NCI-H69 (cell line): Measurements from ENCODE around the gene ZNF385C.

Source experiments
- DNase-seq: peaks from one replicate; lab custom pipeline; 2025; lab: John Stamatoyannopoulos, UW

Gene ZNF385C

DNA sequence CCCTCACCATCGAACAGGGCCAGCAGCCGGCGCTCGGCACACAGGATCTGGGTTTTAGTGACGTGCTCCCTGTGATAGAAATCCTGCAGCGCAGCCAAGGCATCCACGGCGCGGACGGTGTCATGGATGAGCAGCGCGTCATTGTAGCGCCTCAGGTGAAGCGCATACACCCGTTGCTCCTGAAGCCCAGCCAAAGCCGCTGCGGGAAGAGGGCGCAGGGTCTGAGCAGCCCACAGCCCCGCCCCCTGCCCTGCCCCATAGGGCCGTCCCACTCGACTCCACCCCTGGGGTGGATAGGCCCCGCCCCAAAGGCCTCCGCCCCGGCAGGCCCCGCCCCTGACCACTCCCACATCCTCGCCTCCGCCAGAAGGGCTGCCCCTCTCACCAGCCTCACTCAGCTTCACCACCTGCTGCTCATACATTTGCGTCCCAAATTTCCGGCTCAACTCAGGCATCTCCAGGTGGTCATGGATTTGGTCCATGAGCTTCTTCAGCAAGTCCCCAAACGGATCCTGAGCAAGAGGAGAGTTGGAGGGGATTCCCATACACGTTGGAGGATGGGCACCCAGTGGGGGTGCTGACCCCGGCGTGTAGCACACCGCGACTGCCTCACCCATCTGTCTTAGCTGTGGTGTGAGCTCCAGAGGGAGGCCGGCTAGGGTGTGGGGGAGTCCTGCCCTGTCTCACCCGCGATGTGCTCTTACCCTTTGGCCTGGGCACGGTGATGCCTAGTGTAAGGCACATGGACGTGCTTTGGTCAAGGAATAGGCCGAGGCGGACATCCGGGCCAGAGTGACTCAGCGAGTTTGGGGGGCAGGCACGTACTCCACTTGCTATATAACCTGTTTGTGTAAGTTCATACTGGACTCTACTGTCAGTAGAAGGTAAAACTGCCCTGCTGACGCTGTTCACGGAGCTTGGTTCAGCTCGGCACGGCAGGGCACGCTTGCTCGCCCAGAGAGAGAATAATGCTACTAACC, 9.6 kb upstream of the ZNF385C start:
- peak; percentile 99 for DNase-seq

DNA sequence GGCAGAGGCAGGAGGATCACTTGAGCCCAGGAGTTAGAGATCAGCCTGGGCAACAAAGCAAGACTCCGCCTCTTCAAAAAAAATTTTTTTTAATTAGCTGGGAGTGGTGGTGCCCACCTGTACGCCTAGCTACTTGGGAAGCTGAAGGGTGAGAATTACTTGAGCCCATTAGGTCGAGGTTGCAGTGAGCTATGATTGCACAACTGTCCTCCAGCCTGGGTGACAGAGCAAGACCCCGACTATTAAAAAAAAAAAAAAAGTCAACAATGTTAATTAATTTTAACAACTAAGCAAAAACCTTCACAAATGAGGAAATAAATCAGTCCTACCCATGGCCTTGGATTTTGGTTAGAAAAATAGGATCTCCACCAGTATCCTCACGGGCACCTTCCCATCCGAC, 8.9 kb upstream of the ZNF385C start:
- DNase-seq = no peak

DNA sequence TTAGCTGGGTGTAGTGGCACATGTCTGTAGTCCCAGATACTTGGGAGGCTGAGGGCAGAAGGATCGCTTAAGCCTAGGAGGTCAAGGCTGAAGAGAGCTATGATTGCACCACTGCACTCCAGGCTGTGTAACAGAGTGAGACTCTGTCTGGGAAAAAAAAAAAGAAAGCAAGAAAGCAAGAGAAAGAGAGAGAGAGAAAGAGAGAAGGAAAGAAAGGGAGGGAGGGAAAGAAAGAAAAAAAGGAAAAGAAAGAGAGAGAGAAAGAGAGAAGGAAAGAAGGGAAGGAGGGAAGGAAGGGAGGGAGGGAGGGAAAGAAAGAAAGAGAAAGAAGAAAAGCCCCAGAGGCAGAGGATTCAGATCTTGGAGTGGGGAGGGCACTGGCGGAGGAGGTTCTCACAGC, 7.7 kb upstream of the ZNF385C start:
- no peak for DNase-seq

DNA sequence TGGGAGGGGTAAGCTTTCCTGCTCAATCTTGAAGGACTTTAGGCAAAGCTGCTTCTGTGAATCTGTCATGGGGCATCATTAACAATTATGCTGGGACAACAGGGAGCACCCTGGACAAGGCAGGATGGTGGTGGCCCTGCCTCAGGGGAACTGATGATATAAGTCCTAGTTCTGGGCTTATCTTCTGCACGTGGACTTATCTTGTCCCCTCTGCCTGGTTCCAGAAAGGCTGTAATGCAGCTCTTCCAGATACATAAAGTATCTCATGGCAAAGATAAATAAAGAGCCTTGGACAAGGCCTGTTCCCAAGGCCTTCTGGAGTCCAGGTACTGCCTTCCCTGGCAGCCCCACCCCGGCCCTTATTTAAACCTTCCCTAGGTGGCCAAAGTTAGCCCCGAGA, 6.0 kb upstream of the ZNF385C start:
- no peak for DNase-seq

DNA sequence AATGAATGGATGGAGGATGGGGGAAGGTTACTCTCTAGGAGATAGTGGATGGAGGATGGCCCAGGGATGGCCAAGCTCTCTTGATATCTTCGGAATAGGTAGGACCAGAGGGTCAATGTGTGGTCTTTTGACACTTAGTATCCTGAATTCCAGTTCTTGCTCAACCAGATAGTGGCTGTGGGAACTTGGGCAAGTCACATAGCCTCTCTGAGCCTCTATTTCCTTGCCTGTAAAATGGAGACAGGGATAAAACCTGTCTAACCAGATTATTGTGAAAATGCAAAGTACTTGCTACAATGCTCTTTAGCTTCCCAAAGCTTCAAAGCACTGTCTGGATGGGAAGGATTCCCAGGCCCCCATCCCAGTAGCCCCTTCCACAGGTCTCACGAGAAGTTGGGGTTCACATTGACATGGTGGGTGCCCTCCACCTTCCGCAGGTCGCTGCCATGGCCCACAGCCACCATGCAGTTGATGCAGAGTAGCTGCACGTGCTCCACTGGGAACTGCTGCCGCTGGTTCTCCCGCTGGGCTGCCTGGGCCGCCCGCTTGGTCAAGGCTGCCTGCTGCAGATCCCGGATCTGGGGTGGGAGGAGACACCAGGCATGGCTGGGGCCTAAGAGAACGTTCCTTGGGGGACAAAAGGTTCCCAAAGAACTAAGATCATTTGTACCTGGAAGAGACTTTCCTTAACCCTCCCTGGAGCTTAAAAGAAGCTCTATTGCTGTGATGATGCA, 5.1 kb upstream of the ZNF385C start:
- DNase-seq = no peak

DNA sequence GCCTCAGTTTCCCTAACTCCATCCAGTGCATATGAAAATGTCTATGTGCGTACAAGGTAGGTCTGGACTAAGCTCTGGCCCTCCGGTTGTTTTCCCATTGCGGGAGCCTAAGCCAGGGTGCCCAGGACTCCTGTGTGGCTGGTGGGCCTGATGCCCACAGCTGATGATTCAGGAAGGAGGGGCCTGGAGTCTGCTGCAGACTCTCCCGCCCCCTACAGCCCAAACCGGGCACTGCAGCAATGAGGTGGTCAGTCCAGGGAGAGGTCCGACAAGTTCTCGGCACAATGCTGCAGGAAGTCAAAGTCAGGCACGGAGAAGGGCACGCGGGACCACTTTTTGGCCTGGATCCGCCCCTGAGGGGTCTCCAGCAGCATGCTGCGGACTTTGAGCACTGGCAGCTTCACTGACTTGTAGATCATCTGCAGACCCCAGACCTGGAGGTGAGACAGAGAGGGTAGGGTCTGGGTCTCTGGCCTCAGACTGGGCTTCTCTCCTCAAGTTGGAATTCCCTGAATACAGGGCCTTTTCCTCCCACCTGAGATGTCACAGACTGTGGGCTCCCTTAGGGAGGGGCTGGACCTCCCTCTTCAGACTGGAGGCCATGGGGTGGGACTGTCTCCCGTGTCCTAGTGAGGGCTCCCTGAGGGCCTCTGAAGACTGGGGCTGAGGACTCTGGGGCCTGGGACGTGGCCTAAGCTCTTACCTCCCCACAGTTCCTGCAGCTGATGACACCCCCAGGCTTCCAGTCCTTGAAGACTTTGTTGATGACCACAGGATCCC, 3.4 kb upstream of the ZNF385C start:
- peak; percentile 81 for DNase-seq

DNA sequence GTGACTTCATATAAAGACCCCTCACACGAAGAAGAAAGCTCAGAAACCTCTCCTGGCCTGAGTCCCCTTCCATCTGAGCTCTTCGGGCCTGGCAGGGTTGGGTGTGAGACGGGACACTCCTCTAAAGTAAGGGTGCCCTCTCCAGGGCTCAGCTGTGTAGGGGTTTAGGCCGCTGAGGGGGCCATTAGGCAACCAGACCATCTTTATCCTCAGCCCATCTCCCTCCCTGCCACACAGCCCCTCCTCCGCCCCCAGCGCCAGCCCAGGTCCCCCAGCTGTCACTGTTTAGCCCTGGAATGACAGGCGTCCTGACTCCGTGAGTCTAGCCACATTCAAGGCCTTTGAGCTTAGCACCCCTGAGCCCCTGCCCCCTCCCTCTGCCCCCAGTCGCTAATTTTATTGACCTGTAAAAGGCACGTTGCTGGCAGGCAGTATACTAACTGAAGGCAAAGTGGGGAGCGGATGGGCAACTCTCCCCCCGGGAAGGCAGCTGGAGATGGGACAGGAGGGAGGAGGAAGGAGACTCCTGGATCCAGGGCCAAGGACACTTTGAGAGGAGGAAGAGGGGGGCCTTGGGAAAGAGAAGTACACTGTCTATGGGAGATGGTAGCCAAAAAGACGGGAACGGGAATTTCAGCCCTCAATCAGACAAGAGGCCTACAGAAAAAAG, 592 bp upstream of the ZNF385C start:
- DNase-seq = no peak

DNA sequence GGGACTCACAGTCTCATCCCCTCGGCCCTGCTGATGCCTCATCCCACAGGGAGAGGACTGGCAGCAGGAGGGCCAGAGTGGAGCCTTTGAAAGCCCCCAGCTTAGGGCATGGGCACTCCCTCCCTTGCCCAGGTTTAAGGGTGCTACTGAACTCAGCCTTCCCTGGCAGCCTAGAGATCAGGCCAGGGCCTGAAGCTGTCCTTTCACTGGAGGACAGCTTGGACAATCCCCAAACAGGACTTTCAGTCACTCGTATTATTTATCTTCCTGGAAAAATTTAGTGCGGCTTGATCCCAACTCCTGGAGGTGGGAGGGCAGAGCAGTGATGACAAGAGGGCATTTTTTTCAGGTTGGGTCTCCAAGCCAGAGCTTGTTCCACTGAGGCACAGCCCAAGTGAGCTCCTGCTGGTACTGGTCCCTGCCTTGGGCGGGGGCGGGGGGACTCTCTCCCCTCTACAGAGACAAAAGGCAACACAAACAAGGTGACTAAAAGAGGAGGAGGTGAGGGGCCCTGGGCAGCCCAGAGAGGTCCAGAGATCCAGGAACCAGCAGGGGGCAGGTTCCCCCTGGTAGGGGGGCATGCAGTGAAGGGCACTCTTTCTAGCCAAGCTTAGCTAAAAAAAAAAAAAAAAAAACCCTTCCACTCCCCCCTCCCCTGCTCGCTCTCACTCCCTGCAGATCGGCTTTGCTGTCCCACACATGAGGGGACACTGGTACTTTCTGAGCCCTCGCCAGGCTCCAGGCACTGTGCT, 1.7 kb downstream of the ZNF385C start:
- DNase-seq = no peak

DNA sequence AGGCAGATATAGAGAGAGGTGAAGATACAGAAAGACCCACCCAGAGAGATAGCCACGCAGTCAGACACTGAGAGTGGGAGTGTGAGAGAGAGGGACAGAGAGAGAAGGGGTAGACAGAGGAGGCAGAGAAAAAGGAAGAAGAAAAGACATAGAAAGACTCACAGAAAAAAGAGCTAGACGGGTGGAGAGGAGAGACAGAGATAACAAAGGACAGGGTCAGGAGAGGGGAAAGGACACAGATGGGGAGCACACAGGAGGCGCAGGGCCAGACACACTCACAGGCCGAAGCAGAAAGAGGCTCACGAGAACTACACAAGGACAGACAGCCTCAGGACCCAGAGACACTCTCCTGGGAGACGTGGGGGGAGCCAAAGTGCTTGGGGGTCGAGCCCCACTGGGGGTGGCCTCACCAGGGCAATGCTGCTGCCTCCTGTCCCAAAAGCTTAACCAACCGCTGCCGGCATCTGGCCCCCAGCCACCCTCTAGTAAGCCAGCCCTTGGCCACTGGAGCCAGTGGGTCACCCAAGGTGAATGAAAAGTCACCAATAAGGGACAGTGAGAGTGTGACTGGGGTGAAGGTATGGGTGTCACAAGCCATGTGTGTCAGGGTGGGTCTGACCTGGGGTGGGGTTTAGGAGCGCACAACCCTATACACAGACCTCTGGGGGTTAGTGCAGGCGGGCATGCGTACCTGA, 3.8 kb downstream of the ZNF385C start:
- no peak for DNase-seq

DNA sequence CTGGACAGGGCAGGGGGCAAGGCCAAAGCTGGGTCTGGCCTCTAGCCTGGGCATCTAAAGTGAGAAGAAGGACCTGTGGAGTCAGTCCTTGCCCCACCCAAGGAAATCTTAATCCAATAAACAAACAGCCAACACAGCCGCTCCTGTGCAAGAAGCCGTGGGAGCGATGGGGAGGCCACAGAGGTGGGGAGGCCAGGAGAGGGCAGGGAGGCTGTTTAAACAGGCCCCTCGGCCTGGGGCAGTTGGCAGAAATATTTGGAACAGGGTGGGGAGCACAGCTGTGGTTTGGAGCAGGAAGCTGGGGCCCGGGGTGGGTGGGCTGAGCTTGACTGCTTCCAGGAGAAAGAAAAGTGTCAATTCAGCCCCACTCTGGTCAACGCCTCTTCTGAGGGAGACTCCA, 5.3 kb downstream of the ZNF385C start:
- no peak for DNase-seq

DNA sequence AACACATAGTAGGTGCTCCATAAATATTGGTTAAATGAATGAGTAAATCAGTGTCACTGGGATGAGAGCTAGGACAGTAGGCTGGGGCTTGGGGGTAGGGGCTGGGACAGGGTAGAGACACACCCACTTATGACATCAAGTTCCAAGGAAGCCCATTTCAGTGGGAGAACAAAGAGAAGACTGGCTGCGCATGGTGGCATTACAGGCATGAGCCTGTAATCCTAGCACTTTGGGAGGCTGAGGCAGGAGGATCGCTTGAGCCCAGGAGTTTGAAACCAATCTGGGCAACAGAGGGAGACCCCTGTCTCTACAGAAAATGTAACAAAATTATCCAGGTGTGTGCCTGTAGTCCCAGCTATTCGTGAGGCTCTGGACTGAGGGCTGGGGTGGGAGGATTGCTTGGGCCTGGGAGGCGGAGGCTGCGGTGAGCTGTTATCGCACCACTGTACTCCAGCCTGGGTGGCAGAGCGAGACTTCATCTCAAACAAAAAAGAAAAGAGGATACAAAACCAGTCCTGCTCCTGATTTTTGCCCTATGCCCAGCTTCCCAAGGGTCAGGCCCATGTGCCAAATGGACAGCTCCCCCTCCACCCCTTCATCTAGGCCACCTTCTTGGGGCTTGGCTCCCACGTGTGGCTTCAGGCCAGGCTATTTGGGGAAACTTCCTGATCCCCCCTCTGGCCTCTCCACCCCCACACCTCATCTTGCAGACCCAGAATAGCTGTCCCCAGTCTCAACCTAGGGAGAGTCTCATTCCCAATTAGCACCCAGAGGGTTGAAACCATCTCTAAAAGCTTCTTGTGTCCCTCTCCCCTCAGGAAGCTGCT, 7.1 kb downstream of the ZNF385C start:
- no peak for DNase-seq

DNA sequence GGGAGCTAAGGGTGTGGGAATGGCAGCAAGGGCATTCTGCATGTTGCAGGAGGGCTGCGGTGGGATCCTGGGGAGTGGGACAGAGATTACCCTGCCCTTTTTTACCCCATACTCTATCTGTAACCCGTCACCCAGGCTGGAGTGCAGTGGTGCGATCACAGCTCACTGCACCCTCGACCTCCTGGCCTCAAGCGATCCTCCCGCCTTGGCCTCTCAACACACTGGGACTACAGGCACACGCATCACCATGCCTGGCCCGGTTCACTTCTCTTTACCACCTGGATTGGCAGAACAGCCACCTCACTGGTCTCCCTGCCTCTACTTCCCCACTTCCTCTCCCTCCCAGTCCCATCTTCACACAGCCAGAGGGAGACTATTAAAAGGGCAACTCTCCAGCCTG, 9.5 kb downstream of the ZNF385C start:
- no peak for DNase-seq

DNA sequence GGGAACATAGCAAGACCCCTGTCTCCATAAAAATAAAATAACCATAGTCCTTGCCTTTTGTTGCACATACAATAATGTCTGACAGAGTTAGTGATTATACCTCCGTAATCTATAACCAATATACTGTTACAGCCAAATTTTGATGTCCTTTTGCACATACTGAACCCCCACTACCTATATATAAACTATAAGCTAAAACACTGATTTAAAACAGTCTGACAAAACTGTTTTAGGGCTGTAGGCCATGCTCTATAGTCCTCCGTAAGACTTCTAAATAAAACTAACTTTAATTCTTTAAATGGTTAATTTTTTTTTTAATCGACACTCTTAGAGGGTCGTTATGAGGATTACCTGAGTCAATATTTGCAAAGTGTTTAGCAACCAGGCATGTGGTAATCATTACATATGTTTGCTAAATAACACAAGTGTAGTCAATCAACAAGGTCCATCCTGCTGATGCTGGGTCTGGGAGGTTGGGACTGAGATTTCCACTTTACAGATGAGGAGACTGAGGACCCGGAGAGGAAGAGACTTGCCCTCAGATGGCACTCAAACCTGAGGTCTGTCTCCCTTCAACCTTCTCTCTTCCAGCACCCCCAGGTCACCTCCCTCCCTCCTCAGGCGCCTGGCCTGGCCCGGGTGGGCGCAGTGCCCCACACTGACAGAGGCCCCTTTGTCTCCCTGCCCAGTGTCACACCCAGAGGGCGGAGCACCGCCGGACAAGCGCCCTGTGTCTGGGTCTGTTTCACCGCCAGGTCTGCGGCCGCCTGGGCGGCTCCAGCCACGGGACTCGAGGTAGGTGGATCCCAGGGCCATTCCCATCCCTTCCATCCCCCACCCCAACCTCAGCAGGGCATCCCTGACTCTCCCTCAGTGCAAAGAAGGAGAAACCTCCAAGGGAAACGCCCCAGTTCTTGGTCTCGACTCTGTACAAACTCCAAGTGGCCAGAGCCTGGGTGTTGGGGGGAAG, 10.3 kb downstream of the ZNF385C start:
- DNase-seq = peak; percentile 55

DNA sequence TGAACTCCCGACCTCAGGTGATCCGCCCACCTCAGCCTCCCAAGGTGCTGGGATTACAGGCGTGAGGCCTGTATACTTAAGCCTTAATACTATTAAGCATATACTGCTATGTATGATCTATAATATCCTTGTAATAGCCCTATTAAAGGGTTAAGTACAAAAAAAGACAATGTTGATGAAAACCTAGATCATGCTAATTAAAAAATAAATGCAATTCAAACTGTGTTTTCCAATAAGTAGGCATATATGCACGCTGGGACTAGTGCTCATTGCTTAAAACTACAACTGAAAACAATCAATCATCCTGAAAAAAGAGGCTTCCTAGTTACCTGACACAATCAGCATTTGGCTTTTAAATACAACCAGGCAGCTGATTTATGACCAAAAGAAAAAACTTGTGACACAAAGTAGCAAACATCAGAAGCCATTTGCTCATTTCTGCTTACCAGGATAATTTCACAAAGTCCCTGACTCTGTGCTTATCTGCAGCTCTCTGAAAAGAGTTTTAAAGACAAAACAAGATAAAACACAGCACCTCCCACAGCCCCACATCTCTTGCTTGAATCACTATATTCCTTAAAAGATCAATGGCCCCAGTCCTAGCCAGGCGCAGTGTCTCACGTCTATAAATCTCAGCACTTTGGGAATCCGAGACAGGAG, 11.1 kb downstream of the ZNF385C start:
- peak; percentile 42 for DNase-seq

DNA sequence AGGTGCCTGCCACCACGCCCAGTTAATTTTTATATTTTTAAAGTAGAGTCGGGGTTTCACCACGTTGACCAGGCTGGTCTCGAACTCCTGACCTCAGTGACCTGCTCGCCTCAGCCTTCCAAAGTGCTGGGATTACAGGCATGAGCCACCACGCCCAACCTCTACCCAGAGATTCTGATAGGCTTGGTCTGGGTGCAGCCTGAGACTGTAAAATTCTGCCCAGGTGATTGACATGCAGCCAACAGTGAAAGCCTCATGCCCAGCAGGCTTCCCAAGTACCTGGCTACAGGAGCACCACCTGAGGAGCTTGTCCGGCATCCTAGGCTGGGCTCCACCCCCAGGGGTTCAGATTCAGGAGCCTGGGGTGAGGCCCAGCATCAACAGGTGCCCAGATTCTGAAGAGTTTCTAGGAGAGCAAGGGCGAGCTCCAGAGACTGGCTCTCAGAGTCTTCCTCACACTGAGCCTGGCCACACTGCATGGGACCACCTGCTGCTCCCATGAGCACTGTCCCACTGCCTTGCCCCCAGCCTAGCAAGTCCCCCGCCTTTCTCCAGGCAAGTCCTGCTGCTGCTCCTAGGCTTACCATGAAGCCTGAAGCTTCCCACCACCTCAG, 16.6 kb downstream of the ZNF385C start:
- DNase-seq = no peak

DNA sequence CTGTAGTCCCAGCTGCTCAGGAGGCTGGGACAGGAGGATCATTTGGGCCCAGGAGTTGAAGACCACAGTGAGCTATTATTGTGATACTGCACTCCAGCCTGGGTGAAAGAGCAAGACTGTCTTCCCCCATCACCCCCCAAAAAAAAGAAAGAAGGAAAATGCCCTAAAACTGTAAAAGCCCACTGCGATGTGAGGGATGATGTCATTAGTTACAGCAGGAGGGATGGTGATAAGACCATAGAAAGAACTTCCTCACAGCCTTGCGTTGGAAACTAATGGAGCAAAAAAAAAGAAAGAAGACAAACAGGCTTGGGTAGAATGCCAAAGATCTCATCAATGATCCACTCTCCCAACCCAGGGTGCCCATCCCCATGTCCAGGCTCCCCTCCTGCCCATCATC, 18.7 kb downstream of the ZNF385C start:
- DNase-seq = no peak

DNA sequence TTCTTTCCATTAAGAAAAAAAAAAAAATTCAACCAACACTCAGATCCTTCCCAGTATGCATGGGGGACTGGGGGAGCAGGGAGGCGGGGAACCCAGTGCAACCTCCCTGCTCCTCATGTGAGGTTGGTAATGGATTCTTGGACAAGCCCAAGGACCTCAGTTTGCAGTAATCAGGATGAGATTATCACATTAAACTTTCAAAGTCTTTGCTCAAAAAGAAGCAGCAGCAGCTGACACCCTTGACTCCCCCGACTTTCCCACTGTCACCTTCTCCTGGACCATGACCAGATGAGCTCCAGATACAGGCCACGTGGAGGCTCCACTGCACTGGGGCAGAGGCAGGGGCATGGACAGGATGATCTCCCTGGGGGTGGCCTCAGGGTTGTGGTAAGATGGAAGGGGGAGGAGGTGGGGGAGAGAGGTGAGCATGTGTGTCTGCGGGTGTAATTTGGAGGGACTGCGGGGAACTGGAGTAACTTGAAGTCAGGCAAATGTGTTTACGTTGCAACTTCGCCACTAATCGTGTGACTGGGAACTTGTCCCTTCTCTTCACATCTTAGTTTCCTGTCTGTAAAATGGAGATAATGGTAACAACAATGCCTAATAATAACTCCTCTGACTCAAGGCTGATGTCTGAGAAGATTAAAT, 19.8 kb downstream of the ZNF385C start:
- DNase-seq = no peak
